ENCODE results near the gene DLEC1. TPM values are rescaled to one million over a fixed set of nuclear protein-coding genes. Genes with fewer than 3 reads are reported as not detected.
A peak's percentile ranks its signal among the peaks of the same experiment; 100 is the strongest.

Gene DLEC1
- total and polyA plus RNA-seq, 9 of the 15 experiments (the other 6 are each of a cell fraction or from before 2014, with no cell fraction given) = 0.07 to 0.08 TPM; not detected in 7

DNA sequence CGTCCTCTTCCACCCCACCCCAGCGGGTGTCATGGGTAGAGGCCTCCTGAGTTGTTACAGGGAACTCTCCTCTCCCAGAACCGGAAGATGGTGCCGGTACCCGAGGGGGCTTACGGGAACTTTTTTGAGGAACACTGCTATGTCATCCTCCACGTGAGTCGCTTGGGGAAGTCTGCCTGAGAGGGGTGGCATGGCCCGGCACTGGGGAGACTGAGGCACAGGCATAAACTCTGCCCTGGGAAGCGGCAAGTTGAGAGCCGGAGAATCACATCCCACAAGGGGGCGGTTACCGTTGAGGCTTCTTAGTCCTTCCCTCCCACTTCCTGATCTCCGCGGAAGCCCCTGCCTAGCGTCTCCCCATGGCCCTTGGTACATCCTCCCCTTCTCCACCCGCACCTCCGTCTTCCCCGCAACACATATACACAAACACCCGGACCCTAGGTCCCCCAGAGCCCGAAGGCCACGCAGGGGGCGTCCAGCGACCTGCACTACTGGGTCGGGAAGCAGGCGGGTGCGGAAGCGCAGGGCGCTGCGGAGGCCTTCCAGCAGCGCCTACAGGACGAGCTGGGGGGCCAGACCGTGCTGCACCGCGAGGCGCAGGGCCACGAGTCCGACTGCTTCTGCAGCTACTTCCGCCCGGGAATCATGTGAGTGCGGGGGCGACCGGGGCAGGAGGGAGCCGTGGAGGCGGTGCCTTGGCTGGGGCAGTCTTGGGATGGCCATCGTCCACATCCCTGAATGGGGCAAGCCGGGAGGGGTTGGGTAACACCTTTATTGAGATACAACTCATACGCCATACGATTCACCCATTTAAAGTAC is 45.0 kb upstream of the DLEC1 start (continued):
- TF ChIP-seq, protein P1, sequence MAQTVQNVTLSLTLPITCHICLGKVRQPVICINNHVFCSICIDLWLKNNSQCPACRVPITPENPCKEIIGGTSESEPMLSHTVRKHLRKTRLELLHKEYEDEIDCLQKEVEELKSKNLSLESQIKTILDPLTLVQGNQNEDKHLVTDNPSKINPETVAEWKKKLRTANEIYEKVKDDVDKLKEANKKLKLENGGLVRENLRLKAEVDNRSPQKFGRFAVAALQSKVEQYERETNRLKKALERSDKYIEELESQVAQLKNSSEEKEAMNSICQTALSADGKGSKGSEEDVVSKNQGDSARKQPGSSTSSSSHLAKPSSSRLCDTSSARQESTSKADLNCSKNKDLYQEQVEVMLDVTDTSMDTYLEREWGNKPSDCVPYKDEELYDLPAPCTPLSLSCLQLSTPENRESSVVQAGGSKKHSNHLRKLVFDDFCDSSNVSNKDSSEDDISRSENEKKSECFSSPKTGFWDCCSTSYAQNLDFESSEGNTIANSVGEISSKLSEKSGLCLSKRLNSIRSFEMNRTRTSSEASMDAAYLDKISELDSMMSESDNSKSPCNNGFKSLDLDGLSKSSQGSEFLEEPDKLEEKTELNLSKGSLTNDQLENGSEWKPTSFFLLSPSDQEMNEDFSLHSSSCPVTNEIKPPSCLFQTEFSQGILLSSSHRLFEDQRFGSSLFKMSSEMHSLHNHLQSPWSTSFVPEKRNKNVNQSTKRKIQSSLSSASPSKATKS (CRISPR knock-in tag; IDR thresholded peaks at IDR 0.05) = no peak
- TF ChIP-seq ZBTB7A (IDR thresholded peaks at IDR 0.05; ENCODE audit: borderline replicate concordance, control insufficient read depth, low read depth, low read length) (peak; percentile 71), ZSCAN32 (CRISPR knock-in tag; IDR thresholded peaks at IDR 0.05) (0 out of 2 replicates have a peak, but pooled peaks have one; percentile 1), TAF7 (tag; IDR thresholded peaks at IDR 0.05) (peak; percentile 90), CHCHD3 (CRISPR knock-in tag; IDR thresholded peaks at IDR 0.05) (peak; percentile 12; the same call in 1 of the 2 replicates), MYBL2 (IDR thresholded peaks at IDR 0.05; ENCODE audit: low read depth) (no peak), MYBL2 (CRISPR knock-in tag; IDR thresholded peaks at IDR 0.05; ENCODE audit: borderline replicate concordance) (no peak), HOXB6 (CRISPR knock-in tag; IDR thresholded peaks at IDR 0.05; ENCODE audit: borderline replicate concordance) (no peak), OTX1 (CRISPR knock-in tag; IDR thresholded peaks at IDR 0.05) (no peak; the same call in none of the 2 replicates), MAZ (CRISPR knock-in tag; conservative IDR thresholded peaks at IDR 0.05 in 1 of 2, IDR thresholded peaks at IDR 0.05 in 1 of 2) (peak; percentile 95 to 96), ZNF77 (CRISPR knock-in tag; IDR thresholded peaks at IDR 0.05) (0 out of 2 replicates have a peak, but pooled peaks have one; percentile 34), ZNF76 (CRISPR knock-in tag; IDR thresholded peaks at IDR 0.05; ENCODE audit: borderline replicate concordance) (peak; percentile 66; the same call in 1 of the 2 replicates), ZNF41 (CRISPR knock-in tag; conservative IDR thresholded peaks at IDR 0.05) (no peak)
- TF ChIP-seq, protein P2, sequence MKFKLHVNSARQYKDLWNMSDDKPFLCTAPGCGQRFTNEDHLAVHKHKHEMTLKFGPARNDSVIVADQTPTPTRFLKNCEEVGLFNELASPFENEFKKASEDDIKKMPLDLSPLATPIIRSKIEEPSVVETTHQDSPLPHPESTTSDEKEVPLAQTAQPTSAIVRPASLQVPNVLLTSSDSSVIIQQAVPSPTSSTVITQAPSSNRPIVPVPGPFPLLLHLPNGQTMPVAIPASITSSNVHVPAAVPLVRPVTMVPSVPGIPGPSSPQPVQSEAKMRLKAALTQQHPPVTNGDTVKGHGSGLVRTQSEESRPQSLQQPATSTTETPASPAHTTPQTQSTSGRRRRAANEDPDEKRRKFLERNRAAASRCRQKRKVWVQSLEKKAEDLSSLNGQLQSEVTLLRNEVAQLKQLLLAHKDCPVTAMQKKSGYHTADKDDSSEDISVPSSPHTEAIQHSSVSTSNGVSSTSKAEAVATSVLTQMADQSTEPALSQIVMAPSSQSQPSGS (CRISPR knock-in tag; IDR thresholded peaks at IDR 0.05) = no peak
- TF ChIP-seq, protein P3, sequence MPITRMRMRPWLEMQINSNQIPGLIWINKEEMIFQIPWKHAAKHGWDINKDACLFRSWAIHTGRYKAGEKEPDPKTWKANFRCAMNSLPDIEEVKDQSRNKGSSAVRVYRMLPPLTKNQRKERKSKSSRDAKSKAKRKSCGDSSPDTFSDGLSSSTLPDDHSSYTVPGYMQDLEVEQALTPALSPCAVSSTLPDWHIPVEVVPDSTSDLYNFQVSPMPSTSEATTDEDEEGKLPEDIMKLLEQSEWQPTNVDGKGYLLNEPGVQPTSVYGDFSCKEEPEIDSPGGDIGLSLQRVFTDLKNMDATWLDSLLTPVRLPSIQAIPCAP (CRISPR knock-in tag; IDR thresholded peaks at IDR 0.05; ENCODE audit: borderline replicate concordance) = no peak
- TF ChIP-seq, protein P4, sequence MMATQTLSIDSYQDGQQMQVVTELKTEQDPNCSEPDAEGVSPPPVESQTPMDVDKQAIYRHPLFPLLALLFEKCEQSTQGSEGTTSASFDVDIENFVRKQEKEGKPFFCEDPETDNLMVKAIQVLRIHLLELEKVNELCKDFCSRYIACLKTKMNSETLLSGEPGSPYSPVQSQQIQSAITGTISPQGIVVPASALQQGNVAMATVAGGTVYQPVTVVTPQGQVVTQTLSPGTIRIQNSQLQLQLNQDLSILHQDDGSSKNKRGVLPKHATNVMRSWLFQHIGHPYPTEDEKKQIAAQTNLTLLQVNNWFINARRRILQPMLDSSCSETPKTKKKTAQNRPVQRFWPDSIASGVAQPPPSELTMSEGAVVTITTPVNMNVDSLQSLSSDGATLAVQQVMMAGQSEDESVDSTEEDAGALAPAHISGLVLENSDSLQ (IDR thresholded peaks at IDR 0.05) = peak; percentile 13; the same call in 1 of the 2 replicates
- TF ChIP-seq, protein P5, sequence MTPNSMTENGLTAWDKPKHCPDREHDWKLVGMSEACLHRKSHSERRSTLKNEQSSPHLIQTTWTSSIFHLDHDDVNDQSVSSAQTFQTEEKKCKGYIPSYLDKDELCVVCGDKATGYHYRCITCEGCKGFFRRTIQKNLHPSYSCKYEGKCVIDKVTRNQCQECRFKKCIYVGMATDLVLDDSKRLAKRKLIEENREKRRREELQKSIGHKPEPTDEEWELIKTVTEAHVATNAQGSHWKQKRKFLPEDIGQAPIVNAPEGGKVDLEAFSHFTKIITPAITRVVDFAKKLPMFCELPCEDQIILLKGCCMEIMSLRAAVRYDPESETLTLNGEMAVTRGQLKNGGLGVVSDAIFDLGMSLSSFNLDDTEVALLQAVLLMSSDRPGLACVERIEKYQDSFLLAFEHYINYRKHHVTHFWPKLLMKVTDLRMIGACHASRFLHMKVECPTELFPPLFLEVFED (CRISPR knock-in tag; conservative IDR thresholded peaks at IDR 0.05) = no peak
- TF ChIP-seq, protein P6, sequence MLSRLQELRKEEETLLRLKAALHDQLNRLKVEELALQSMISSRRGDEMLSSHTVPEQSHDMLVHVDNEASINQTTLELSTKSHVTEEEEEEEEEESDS (CRISPR knock-in tag; IDR thresholded peaks at IDR 0.05) = no peak
